DMS114 treated with DMSO at 0.1 percent for 48 hours (cell line): ENCODE results near the gene PNPO.
A peak's percentile ranks its signal among the peaks of the same experiment; 100 is the strongest.
"Not testable (repeated sequence)": the region's sequence is repeated elsewhere in the genome, so short reads cannot be mapped to it uniquely, and the experiment has no call there.

Source experiments
- DNase-seq: peaks from one replicate; lab custom pipeline; 2025; ENCODE audit not compliant: unreplicated experiment; lab: John Stamatoyannopoulos, UW

PNPO gene

GRCh38 chr17:47973541-47973940 is 32.2 kb downstream of the PNPO start:
- peak; percentile 24 for DNase-seq

GRCh38 chr17:47975189-47975822 is 33.9 kb downstream of the PNPO start:
- DNase-seq, result no peak

DNA sequence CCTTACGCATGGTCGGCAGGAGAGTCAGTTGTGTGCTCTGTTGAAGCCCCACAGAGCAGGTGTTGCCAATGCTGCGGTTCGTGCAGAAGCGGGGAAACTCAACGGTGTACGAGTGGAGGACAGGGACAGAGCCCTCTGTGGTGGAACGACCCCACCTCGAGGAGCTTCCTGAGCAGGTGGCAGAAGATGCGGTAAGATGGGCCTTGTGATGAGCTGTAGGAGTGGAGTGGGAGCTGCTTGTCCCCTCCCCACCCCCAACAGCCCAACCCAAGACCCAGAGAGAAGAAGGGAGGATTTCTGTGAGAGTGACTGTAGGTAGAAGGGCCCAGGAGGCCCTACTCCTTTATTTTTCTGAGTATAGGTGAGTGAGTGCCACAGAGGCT is 34.4 kb downstream of the PNPO start:
- DNase-seq, result no peak

- DNase-seq, result peak; percentile 21
Observed at GRCh38 chr17:47978324-47978723, 37.0 kb downstream of the PNPO start.

- no peak for DNase-seq
Observed at GRCh38 chr17:47980541-47980940, 39.2 kb downstream of the PNPO start.

GRCh38 chr17:47981462-47981861 is 40.1 kb downstream of the PNPO start:
- no peak for DNase-seq

DNA sequence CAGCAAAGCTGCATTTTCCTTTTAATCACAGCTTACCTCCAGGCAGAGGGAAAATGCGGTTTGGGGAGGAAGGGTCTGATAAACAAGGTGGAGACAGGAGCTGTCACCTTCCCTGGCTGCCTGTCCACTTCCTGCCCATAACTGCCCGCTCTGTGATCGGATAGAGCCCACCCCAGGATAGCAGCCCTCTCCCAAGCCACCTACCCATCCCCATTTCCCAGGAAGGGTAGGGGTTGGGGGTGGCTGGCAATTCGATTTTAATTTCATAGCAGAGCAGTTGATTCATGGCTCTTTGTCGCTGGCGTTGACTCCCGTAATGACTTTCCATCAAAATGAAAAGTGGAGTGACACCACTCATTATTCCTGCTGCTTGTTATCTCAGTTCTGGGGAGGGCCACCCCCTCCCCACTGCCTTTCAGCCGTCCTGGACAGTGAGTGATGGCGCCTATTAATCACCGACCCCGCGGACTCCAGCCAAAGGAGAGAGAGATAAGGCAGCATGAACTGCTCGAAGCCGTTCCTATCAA is 40.8 kb downstream of the PNPO start:
- DNase-seq, result no peak

DNA sequence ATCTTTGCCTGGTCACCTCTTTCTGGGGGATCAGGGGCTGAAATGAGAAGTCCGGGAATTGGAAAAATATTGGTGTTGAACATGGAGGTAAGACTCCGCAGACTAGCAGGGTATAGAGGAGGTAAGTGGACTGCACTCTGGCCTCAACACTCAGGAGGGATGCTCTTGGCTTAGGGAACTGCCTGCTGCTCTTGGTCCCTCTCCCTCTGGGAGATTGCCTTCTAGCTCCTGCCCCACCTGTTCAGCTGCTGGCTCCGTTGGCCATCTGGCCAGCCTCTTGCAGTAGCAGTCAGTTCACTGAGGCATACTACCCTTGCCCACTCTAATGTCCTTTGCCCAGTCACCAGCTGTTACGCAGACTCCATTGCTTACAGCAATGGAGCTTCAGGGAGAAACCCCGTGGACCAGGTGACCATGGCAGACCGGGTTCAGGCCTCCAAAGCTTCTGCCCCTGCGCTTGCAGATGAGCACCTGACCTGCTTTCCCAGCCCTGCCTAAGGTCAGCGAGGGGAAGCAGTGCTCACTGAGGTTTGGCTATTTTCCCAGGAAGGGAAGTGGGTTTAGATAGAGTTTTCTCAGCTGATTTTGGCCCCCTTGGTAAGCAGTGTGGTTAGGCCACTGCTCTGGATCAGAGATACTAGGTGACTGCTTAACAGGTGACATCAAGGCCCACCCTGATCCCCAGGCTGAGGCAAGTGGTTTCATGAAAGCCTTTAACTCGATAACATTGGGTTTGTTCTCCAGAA is 41.4 kb downstream of the PNPO start:
- DNase-seq, result no peak

- no peak for DNase-seq
Observed at GRCh38 chr17:47983492-47984223, 42.3 kb downstream of the PNPO start.

DNA sequence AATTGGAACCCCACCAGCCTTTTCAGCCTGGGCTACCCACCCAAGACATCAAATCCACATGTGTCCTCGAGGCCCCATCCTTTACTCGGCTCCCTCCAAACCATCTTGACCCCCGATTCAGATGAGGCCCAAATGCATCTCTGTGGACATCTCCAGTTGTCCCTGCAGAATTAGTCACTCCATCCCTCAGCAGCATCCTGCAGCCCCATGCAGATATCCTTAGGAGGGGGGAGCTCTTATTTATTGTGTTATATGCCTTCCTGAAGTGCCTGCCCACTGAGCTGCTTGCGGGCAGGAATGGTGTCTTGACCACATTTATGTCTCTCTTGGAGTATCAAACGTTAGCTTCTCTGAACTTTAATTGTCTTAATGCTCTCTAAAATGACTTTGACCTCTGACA is 45.1 kb downstream of the PNPO start:
- no peak for DNase-seq

DNA sequence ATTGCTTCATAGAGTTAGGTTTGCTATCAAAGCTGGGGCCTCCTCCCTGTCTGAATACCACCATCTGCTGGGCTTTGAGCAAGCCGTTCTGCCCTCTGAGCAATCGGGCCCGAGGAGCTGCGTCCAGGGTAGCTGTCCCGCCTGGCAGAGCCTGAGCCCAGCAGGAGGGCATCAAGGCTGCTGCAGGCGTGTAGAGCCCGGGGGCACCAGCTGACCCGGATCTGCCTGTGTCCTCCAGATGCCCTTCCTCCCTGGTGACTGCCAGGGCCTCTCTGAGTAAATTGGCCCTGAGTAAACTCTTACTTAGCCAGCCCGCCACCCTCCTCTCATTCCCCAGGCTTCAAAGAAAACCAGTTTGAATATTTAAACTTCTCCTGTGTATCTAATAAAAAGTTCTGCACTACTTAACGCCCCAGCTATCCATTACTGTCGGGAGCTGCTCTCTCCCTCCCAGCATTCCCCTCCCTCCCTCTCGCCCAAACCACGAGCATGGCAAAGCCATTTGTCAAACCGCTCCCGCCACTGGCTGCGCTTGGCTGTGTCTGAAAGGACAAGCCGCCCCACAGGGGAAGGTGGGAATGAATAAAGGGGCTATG is 46.0 kb downstream of the PNPO start:
- no peak for DNase-seq

- DNase-seq, result not testable (repeated sequence)
Observed at GRCh38 chr17:47988445-47988844, 47.1 kb downstream of the PNPO start.

DNA sequence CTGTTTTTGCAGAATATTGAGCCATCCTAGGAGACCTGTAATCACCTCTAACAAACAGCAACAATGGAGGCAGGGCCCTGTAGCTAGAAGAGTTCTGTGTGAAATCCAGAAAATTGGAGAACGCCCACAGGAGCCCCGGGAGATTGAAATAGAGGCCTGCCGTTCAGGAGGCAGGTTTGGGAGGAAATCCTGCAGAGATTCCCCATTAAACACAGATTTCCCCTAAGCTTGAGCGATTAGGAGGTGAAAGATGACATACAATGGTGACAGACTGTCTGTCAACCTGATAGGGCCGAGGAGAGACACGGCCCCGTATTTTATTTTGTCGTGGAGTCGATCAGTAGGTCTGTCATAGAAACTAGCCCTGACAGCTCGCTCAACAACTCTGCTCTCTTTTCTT is 47.8 kb downstream of the PNPO start:
- no peak for DNase-seq

GRCh38 chr17:47989700-47990099 is 48.3 kb downstream of the PNPO start:
- DNase-seq, result no peak

DNA sequence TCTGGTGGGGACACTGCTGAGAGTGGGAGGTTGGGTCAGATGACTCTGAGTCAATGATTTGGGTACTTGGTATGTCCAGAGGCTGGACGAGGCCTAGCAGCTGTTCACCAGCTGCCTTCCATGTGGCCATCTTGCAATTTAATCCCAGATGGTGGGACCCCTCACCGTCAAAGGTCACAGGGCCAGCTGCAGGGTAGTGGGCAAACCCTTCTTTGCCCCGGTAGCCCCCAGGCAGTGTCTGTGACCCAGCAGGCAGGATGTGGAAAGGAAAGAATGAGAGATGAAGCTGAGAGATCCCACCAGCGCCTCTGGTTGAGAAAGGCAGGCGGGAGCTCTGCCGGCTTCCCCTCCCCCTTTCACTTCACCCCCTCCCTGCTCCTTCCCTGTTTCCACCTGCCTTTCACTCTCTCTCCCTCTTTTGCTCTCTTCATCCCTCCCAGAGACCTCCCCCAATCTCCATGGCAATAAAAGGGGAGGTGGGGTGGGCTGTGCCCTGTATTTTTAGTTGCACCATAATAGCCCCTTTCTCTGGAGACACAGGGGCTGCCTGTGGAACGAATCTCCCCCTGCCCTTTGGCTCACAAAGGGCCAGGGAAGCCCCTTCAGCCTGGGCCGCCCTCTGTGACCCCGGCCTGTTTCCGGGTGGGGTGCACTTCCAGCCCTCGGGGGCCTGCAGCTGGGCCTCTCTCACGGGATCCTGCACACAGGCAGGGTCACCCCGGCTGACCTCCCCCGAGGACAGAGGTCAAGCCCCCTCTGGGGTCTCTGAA is 49.8 kb downstream of the PNPO start:
- DNase-seq, result no peak

DNA sequence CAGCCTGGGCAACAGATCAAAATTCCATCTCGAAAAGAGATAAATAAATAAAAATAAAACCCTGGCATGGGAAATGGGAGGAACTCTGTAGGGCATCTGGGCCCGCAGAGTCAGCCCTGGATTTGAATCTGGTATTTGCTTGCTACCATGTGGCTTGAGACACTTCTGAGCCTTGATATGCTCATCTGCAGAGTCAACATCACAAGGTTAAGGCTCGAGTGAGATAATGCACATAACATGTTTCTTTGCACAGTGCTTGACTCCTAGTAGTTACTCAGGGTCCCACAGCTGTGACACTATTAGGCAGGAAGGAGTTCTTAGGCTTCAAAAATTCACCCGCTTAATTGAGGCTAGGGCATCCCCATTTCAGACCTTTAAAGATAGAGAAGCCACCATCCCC is 50.8 kb downstream of the PNPO start:
- no peak for DNase-seq

DNA sequence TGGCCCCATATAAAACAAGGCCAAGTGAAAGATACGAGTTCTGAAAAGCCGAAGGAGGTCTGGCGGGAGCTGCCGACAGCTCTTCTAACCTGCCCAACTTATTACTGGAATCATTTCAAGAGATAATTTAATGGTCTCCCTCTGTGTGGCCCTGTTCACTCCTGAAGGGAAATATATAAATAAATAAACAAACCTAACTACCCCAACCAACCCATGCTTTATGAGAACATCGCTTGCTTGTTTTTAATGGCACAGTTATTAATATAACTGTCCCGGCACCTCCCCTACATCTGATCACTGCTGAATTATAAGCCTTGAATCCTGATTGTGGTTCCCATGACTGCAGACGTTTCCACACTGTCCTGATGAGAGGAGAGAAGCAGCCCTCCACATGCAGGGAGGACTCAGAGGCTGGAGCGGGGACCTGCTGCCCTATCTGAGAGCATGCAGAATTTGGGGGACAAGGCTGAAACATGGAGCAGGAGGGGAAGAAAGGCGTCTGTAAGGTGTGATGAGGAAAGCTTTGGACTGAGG is 51.7 kb downstream of the PNPO start:
- DNase-seq, result no peak

DNA sequence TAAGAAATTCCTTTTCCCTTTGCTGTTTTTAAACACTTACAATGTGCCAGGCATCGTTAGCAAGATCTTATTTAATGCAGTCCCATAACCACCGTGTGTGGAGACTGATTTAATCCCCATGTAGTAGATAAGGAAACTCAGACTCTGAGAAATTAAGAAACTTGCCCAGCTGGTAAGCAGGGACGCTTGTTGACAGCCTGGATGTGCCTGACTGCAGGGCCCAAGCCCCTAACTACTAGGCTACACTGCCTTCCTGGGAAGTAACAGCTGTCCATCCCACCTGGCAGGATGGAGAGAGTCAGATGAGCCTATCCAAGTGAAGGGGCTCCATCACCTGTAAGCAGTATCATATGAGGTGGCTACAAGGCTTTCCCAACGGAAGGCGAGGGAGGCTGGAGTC is 52.6 kb downstream of the PNPO start:
- DNase-seq, result no peak

GRCh38 chr17:47994724-47995123 is 53.4 kb downstream of the PNPO start:
- DNase-seq, result no peak

DNA sequence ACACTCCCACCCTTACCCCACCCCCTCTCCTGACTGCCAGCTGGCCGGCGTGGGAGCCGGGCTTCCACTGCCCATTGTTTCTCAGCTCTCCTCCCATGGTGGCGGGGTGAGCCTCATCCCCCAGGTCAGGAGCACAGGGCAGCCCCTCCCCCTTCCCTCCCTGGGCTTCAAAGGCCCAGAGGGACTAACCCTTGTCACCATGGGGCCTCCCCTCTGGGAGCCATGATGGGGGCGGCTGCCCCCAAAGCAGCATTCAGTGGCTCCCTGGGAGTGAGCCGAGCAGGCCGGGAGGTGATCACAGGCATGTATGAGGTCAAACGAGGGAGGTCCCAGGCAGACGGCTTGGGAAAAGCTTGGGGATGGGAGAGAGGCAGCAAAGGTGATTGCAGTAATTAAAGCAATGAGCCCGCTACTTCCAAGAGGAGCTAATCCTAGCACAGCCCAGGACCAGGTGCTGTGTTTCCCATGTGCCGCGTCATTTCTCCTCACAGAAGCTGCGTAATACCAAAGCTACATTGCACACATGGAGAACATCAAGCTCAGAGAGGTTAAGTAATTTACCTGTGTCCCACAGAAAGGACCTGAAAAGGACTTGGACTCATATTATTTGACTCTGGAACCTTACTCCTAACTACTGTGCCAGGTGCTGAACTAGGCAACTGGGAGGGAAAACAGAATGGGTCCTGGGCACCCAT is 54.0 kb downstream of the PNPO start:
- DNase-seq, result no peak
